SK-MEL-5 (cell line): Measurements from ENCODE around the gene AZU1. TPM values are rescaled to one million over a fixed set of nuclear protein-coding genes. Genes with fewer than 3 reads are reported as not detected.

Source experiments
- DNase-seq: peaks from one replicate; pipeline ENCODE4 v3.0.0-alpha.2; 2016; ENCODE audit warnings: low read depth, low spot score
- in situ Hi-C: cut with HindIII; loops from 2 replicates; pipeline ENCODE4 v1.10.0; 2016; ENCODE audit warnings: low sequenced_read_pairs, high pct_unique_total_duplicates, low pct_unique_long_range_greater_than_20kb
- total RNA-seq: library from RNA; depleted of rRNA; stranded (reverse); fragments of >200 nt; shearing (Covaris generic); gene quantifications from 2 replicates; pipeline ENCODE4 v1.2.3, GENCODE V29; 2014

Gene AZU1
- total RNA-seq, 1 experiment from 2014 or later = not detected

- DNase-seq = no peak
- in situ Hi-C loops = no loop called here
Measured at GRCh38 chr19:805600-806550, 21.8 kb upstream of the AZU1 start.

GRCh38 chr19:806815-807421 lies 20.7 kb upstream of the AZU1 start:
- in situ Hi-C loops = no loop called here

GRCh38 chr19:807627-808422 lies 19.8 kb upstream of the AZU1 start:
- DNase-seq = no peak
- in situ Hi-C loops = no loop called here

More at GRCh38 chr19:806815-807421, 20.7 kb upstream of the AZU1 start:
- DNase-seq = no peak

GRCh38 chr19:808423-808775 lies 19.2 kb upstream of the AZU1 start:
- DNase-seq = no peak
- in situ Hi-C loops = no loop called here

GRCh38 chr19:810077-810855 lies 17.4 kb upstream of the AZU1 start:
- no peak for DNase-seq
- in situ Hi-C loops = no loop called here

GRCh38 chr19:810883-811489 lies 16.7 kb upstream of the AZU1 start:
- in situ Hi-C loops = no loop called here

GRCh38 chr19:811506-812048 lies 16.1 kb upstream of the AZU1 start:
- no peak for DNase-seq
- in situ Hi-C loops = no loop called here

More at GRCh38 chr19:810883-811489, 16.7 kb upstream of the AZU1 start:
- no peak for DNase-seq

GRCh38 chr19:812049-812746 lies 15.4 kb upstream of the AZU1 start:
- in situ Hi-C loops = no loop called here

GRCh38 chr19:812747-813218 lies 14.9 kb upstream of the AZU1 start:
- in situ Hi-C loops = no loop called here
- no peak for DNase-seq

More at GRCh38 chr19:812049-812746, 15.4 kb upstream of the AZU1 start:
- DNase-seq = no peak

- no peak for DNase-seq
- in situ Hi-C loops = no loop called here
Measured at GRCh38 chr19:813219-814151, 14.2 kb upstream of the AZU1 start.

GRCh38 chr19:814152-815078 lies 13.2 kb upstream of the AZU1 start:
- in situ Hi-C loops = no loop called here
- DNase-seq = no peak

GRCh38 chr19:815079-815774 lies 12.4 kb upstream of the AZU1 start:
- in situ Hi-C loops = no loop called here
- no peak for DNase-seq

- no peak for DNase-seq
- in situ Hi-C loops = no loop called here
Measured at GRCh38 chr19:815775-816499, 11.7 kb upstream of the AZU1 start.
